Measurements from ENCODE around the gene TCHP. TPM values are rescaled to one million over a fixed set of nuclear protein-coding genes. Genes with fewer than 3 reads are reported as not detected.

Gene TCHP
- total RNA-seq, 6 experiments from 2014 or later = 4.9 to 8.8 (median 6.8) TPM

- ATAC-seq = no peak
- H3K9me3 ChIP-seq = no peaks in the 10 kb centered on the region
- no peak for TF ChIP-seq POLR2A (IDR thresholded peaks at IDR 0.05)
- TF ChIP-seq, protein P1, sequence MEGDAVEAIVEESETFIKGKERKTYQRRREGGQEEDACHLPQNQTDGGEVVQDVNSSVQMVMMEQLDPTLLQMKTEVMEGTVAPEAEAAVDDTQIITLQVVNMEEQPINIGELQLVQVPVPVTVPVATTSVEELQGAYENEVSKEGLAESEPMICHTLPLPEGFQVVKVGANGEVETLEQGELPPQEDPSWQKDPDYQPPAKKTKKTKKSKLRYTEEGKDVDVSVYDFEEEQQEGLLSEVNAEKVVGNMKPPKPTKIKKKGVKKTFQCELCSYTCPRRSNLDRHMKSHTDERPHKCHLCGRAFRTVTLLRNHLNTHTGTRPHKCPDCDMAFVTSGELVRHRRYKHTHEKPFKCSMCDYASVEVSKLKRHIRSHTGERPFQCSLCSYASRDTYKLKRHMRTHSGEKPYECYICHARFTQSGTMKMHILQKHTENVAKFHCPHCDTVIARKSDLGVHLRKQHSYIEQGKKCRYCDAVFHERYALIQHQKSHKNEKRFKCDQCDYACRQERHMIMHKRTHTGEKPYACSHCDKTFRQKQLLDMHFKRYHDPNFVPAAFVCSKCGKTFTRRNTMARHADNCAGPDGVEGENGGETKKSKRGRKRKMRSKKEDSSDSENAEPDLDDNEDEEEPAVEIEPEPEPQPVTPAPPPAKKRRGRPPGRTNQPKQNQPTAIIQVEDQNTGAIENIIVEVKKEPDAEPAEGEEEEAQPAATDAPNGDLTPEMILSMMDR (IDR thresholded peaks at IDR 0.05) = no peak
- no peak overlapping the region for H3K4me3 ChIP-seq
- DNase-seq = no peak
- WGBS (ENCODE audit: insufficient coverage, low coverage, low lambda C conversion rate, missing lambda C conversion rate) = 92% methylated on average over 2 of the region's 2 CpGs
- peaks cover 0 to under 1% (median 0%) of the 10 kb centered on the region in 4 donors for H3K4me1 ChIP-seq
- intact Hi-C loops (cut with DNase I) = no loop called here
- no peaks in the 10 kb centered on the region for H3K27me3 ChIP-seq
- no peak overlapping the region for H3K27ac ChIP-seq
- H3K36me3 ChIP-seq = peaks cover 0 to 34% (median 4%) of the 10 kb centered on the region in 4 donors
These were observed 39.4 kb downstream of the TCHP start for GRCh38 chr12:109939504-109939903.

GRCh38 chr12:109940339-109940923 is 40.4 kb downstream of the TCHP start:
- peaks cover 0 to 26% (median 4%) of the 10 kb centered on the region in 4 donors for H3K36me3 ChIP-seq
- intact Hi-C loops (cut with DNase I) = no loop called here
- no peaks in the 10 kb centered on the region for H3K27me3 ChIP-seq
- WGBS (ENCODE audit: insufficient coverage, low coverage, low lambda C conversion rate, missing lambda C conversion rate) = 95% methylated on average over 6 of the region's 6 CpGs
- H3K4me3 ChIP-seq = no peak overlapping the region
- H3K27ac ChIP-seq = no peak overlapping the region
- no peak for ATAC-seq
- TF ChIP-seq, protein P1 (IDR thresholded peaks at IDR 0.05) = no peak
- TF ChIP-seq POLR2A (IDR thresholded peaks at IDR 0.05) = no peak
- no peaks in the 10 kb centered on the region for H3K9me3 ChIP-seq
- peaks cover 0 to 9% (median 3%) of the 10 kb centered on the region in 4 donors for H3K4me1 ChIP-seq
- no peak for DNase-seq

DNA sequence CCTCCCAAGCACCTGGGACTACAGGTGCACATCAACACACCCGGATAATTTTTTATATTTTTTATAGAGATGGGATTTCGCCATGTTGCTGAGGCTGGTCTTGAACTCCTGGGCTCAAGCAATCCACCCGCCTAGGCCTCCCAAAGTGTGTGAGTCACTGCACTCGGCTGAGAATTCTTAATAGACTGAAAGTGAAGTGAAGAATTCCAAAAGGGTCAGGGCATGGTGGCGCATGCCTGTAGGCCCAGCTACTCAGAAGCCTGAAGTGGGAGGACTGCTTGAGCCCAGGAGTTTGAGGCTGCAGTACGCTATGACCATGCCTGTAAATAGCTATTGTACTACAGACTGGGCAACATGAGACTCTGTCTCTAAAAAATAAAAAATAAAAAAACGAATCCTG is 43.7 kb downstream of the TCHP start:
- Histone ChIP-seq H3K9me3 (no peaks in the 10 kb centered on the region), H3K4me3 (no peak overlapping the region), H3K27ac (no peak overlapping the region), H3K27me3 (no peaks in the 10 kb centered on the region), H3K4me1 (peaks cover 0 to 41% (median 15%) of the 10 kb centered on the region in 4 donors), H3K36me3 (peaks cover 0 to 12% (median 0%) of the 10 kb centered on the region in 4 donors)
- TF ChIP-seq POLR2A (IDR thresholded peaks at IDR 0.05) = no peak
- TF ChIP-seq, protein P1 (IDR thresholded peaks at IDR 0.05) = no peak
- DNase-seq (no peak), ATAC-seq (no peak)
- 95% methylated on average over 7 of the region's 7 CpGs for WGBS (ENCODE audit: insufficient coverage, low coverage, low lambda C conversion rate, missing lambda C conversion rate)
- intact Hi-C loops (cut with DNase I) = no loop called here

DNA sequence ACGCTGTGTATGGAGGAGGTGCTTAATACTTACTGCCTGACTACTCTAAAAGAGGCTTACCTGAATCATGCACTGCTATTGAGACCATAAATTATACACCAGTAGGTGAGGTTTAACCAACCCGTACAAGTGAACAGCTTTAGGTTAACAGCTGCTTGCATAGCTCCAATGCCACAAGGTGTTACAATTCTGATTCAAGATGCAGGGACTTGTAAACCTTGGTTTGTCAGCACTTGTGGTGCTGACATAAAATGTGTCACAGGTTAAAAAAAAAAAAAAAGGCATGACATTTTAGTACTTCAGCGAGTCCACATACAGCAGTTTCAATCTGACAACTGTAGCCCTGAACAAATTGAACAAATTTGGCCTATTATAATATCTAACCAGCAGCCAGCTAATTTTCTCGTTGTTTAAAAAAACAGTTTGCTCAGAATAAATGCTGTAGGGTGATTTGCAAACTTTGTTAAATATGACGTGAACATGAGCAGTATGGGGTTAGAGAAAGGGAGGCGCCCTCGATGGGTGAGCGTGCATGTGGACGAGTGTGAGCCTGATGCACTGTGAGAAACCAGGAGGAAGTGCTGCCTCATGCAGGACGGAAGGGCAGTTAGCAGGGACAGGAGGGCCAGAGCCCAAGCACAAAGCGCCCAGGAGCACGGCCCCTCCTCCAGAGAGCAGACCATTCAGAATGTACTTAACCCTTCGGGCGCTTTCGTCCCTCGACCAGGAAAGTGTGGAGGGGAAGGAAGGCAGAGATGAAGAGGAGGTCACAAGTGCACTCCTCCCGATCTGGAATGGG is 44.7 kb downstream of the TCHP start:
- intact Hi-C loops (cut with DNase I) = no loop called here

More for the DNA sequence above, 44.7 kb downstream of the TCHP start:
- Histone ChIP-seq H3K36me3 (peaks cover 0 to 9% (median 0%) of the 10 kb centered on the region in 4 donors), H3K27ac (peak overlapping the region in 2 of 3 donors; percentile 25 to 35), H3K4me3 (peak overlapping the region in 1 of 3 donors; percentile 10), H3K4me1 (peaks cover 0 to 50% (median 18%) of the 10 kb centered on the region in 4 donors), H3K9me3 (no peaks in the 10 kb centered on the region), H3K27me3 (no peaks in the 10 kb centered on the region)
- DNase-seq (peak in 2 of 3 donors; percentile 61 to 68), ATAC-seq (peak; percentile 65 to 84 (median 69))
- WGBS (ENCODE audit: insufficient coverage, low coverage, low lambda C conversion rate, missing lambda C conversion rate) = 22% methylated on average over 14 of the region's 17 CpGs
- TF ChIP-seq, protein P1 (IDR thresholded peaks at IDR 0.05) = peak in 1 of 4 donors; percentile 25
- no peak for TF ChIP-seq POLR2A (IDR thresholded peaks at IDR 0.05)
